Testis (tissue), 3 donors: ENCODE results near the gene KCP. TPM values are rescaled to one million over a fixed set of nuclear protein-coding genes. Genes with fewer than 3 reads are reported as not detected.

ENCODE experiments used
- DNase-seq: peaks from one replicate; pipeline ENCODE4 v3.0.0-alpha.2; 2019
- H3K27ac ChIP-seq, 2 donors: fragments of 200-600 bp; sonication (generic); one replicate each; pipeline ENCODE4 v1.5.1; 2019
- H3K27me3 ChIP-seq: fragments of 200-600 bp; sonication (generic); one replicate; pipeline ENCODE4 v1.5.1; 2019
- H3K36me3 ChIP-seq: fragments of 200-600 bp; sonication (generic); one replicate; pipeline ENCODE4 v1.5.1; 2017; ENCODE audit warnings: low read depth; ENCODE audit errors: missing control alignments
- H3K4me1 ChIP-seq: fragments of 200-600 bp; sonication (generic); one replicate; pipeline ENCODE4 v1.5.1; 2019
- H3K4me3 ChIP-seq, 2 donors: fragments of 200-600 bp; sonication (generic); one replicate each; pipeline ENCODE4 v1.5.1; 2017 to 2019
- H3K9me3 ChIP-seq: fragments of 200-600 bp; sonication (generic); one replicate; pipeline ENCODE4 v1.5.1; 2017
- CTCF ChIP-seq, 3 experiments: fragments of 450-650 bp in 2 of 3; fragments of 200-600 bp in 1 of 3; sonication (generic) in 1 of 3; IDR thresholded peaks; one replicate each; pipeline ENCODE4 v1.5.1; 2016 to 2019; ENCODE audit warnings: antibody characterized with exemption in 3 of 3, mild to moderate bottlenecking in 2 of 3, moderate library complexity in 1 of 3
- POLR2A ChIP-seq: fragments of 450-650 bp; IDR thresholded peaks from one replicate; pipeline ENCODE4 v1.6.1; 2017; ENCODE audit warnings: antibody characterized with exemption, mild to moderate bottlenecking, moderate library complexity
- WGBS, 2 donors: methylation state at CpG; one replicate each; pipeline ENCODE4 v1.1.5; 2018; 5-methylcytosine and 5-hydroxymethylcytosine counted together
- intact Hi-C: fragments of 100-400 bp; cut with DNase I; formaldehyde crosslinking; loops from one replicate; pipeline ENCODE4 v1.15.1; 2023; ENCODE audit warnings: low total_unique reads
- polyA plus RNA-seq: library from polyadenylated mRNA; stranded (reverse); fragments of 350-450 nt; fragmentation: Illumina TruSeq; extraction: RNeasy Lipid Tissue Mini Kit (QIAGEN cat#74804); gene quantifications from one replicate; pipeline ENCODE4 v1.2.3, GENCODE V29; 2014; ENCODE audit warnings: low read depth, low replicate concordance; ENCODE audit not compliant: insufficient read depth
- total RNA-seq, 2 donors: library from RNA; depleted of rRNA; stranded (reverse); fragments of >200 nt; gene quantifications; one replicate each; pipeline ENCODE4 v1.2.3, GENCODE V29; 2016

Gene KCP
- total and polyA plus RNA-seq, 3 donors from 2014 or later: 0.68 to 1.4 (median 1.2) TPM

GRCh38 chr7:128924707-128925588, 14.4 kb upstream of the KCP start:
- H3K9me3 ChIP-seq: no peaks in the 10 kb centered on the region
- whole genome bisulfite sequencing, 2 donors: 86 to 87% methylated on average over 7 to 8 of the region's 8 CpGs
- H3K27me3 ChIP-seq: no peaks in the 10 kb centered on the region
- no peak overlapping the region for H3K27ac ChIP-seq
- no peaks in the 10 kb centered on the region for H3K36me3 ChIP-seq
- TF ChIP-seq CTCF (IDR thresholded peaks at IDR 0.05): no peak
- no peak for TF ChIP-seq POLR2A
- H3K4me1 ChIP-seq: no peaks in the 10 kb centered on the region
- no peak overlapping the region for H3K4me3 ChIP-seq
- DNase-seq: no peak
- intact Hi-C loops: no loop called here

- Histone ChIP-seq H3K36me3 (no peaks in the 10 kb centered on the region), H3K9me3 (no peaks in the 10 kb centered on the region), H3K27ac (no peak overlapping the region), H3K27me3 (no peaks in the 10 kb centered on the region), H3K4me3 (no peak overlapping the region), H3K4me1 (no peaks in the 10 kb centered on the region)
- intact Hi-C loops: no loop called here
- 83 to 86% methylated on average over 3 to 5 of the region's 5 CpGs for WGBS, 2 donors
- TF ChIP-seq POLR2A (no peak), CTCF (IDR thresholded peaks at IDR 0.05) (no peak)
- no peak for DNase-seq
These were observed 12.9 kb upstream of the KCP start for GRCh38 chr7:128923411-128923800.

- Histone ChIP-seq H3K4me3 (no peak overlapping the region), H3K27ac (no peak overlapping the region), H3K36me3 (no peaks in the 10 kb centered on the region), H3K27me3 (no peaks in the 10 kb centered on the region), H3K9me3 (no peaks in the 10 kb centered on the region), H3K4me1 (no peaks in the 10 kb centered on the region)
- DNase-seq: no peak
- TF ChIP-seq POLR2A (no peak), CTCF (IDR thresholded peaks at IDR 0.05) (no peak)
- WGBS, 2 donors: 85 to 88% methylated on average over 15 to 16 of the region's 16 CpGs
- intact Hi-C loops: no loop called here
These were observed 12.2 kb upstream of the KCP start for GRCh38 chr7:128922496-128923410.

GRCh38 chr7:128921866-128922440, 11.4 kb upstream of the KCP start:
- H3K9me3 ChIP-seq: no peaks in the 10 kb centered on the region
- no peak for DNase-seq
- H3K27ac ChIP-seq: no peak overlapping the region

More at GRCh38 chr7:128921866-128922440, 11.4 kb upstream of the KCP start:
- no peaks in the 10 kb centered on the region for H3K27me3 ChIP-seq
- TF ChIP-seq CTCF (IDR thresholded peaks at IDR 0.05) (no peak), POLR2A (no peak)
- WGBS, 2 donors: 83 to 88% methylated on average over 9 of the region's 9 CpGs
- no peak overlapping the region for H3K4me3 ChIP-seq
- no peaks in the 10 kb centered on the region for H3K36me3 ChIP-seq
- intact Hi-C loops: no loop called here
- H3K4me1 ChIP-seq: no peaks in the 10 kb centered on the region
